HG03439 (cell line): Measurements from ENCODE around the gene TAGLN.

Source experiments
- ATAC-seq: cut with Tn5 transposase; IDR thresholded peaks from one replicate; pipeline ENCODE4 v1.9.1; 2021; ENCODE audit warnings: mild to moderate bottlenecking, moderate library complexity; ENCODE audit not compliant: unreplicated experiment

The TAGLN gene

DNA sequence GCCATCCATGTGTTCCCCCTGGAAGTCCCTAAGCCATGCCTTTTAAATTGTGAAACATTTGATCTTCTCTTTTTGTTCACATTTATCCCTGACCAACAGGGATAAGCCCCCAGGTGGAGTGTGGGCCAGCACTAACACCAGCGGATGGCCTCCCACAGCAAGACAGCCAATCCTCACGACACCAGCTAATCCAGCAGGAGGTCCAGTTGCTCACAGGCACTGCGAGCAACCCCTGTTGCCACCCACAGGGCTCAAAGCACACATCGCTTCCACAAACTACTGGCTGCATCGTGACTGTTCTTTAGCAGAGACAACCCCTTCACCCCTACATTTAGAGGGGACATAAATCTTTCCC, 30.7 kb downstream of the TAGLN start:
- no peak for ATAC-seq

DNA sequence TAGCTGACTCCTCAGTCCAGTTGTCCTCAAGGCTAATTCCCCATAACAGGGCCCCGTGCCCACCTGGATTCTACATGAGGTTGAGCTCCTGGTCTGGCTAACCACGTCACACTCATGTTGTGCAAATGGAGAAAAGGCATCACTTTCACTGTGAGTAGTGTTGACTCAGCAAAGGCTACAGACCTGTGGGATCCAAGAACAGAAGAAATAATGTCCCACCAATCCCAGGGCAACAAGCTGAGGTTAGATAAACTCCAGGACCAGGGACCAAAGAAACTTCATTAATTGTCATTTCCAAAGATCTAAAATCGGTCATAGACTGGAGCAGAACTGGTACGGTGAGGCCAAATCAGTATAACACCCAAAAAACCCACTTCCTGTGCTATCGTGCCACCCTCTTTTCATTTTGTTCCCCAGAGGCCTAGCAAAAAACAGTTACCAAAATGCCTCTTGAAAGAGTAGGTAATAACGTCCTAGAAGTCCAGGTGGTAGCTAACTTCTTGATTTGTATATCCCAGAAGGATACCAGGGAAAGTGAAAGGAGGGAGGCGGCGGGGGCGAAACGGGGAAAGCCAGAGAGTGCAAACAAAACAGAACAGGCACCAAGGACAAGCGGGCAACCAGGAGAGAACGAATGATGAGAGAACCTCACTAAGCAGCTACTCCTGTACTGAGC, 31.3 kb downstream of the TAGLN start:
- ATAC-seq, result no peak

- no peak for ATAC-seq
These were observed 32.0 kb downstream of the TAGLN start for GRCh38 chr11:117230999-117231841.

DNA sequence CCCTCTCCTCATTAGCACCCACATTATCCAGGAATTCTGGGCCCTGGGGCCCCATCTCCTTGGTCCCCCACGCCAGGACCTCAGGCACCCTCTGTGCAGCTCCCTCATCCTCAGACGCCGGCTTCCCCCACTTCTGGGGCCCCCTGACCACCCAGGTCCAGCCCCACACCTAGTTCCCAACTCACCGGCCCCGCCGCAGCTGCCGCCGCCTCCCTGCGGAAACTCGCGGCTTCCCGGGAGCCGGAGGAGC, 32.6 kb downstream of the TAGLN start, which contains the start of gene PCSK7:
PCSK7 (minus strand) TSS at position 232 of the 250 bp plus-strand sequence. CDS start 2,229 bp downstream, outside the sequence.
- no peak for ATAC-seq

GRCh38 chr11:117232092-117232878, 33.1 kb downstream of the TAGLN start, which contains the start of gene RNF214:
Gene RNF214, plus strand, starts transcription at chr11:117232671. Its CDS starts 1,602 bp downstream, at chr11:117234273.
- ATAC-seq, result peak; percentile 62

GRCh38 chr11:117232911-117233409, 33.8 kb downstream of the TAGLN start:
- no peak for ATAC-seq

DNA sequence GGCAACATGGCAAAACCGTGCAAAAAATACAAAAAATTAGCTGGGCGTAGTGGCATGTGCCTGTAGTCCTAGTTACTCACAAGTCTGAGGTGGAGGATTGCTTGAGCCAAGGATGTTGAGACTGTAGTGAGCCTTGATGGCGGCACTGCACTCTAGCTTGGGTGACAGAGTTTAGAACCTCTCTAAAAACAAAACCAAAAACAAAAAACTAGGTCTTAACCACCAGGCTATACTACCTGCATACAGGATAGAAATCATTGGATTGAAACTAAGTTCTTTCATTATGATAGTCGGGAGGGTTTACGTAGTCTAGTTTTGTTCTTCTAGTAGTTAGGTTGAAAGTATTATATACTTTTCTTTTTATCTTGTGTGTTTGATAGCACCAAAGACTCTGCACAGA, 39.1 kb downstream of the TAGLN start:
- no peak for ATAC-seq

DNA sequence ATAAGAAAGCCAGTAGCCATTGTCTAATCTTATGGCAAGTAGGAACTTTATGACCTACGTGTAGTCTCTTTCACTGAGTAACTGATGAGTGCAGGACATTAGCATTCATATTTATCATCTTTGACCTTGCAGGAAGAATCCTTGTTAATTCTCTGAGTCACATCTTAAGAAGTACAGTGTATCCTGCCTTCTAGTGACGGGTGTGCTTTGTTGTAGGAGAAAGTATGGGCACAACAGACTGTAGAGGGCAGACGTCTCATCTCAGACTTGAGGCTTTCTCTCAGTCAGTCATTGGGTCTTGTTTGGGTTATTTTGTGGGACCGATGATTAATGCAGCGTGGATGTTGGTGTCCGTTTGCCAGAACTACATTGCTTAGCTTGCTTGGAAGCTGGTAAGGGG, 40.1 kb downstream of the TAGLN start:
- ATAC-seq, result no peak

GRCh38 chr11:117248341-117248740, 49.2 kb downstream of the TAGLN start:
- no peak for ATAC-seq

DNA sequence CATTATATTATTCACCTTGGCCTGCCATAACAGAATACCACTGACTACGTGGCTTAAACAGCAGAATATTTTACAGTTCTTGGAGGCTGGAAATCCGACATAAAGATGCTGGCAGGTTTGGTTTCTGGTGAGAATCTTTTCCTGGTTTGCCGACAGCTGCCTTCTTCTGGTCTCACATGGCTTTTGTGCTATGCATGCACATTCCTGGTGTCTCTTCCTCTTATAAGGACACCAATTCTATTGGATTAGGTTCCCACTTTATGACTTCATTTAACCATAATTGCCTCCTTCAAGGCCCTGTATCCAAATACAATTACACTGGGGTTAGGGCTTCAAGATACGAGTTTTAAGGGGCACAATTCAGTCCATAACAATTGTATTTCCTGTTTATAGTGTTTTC, 50.4 kb downstream of the TAGLN start:
- no peak for ATAC-seq

DNA sequence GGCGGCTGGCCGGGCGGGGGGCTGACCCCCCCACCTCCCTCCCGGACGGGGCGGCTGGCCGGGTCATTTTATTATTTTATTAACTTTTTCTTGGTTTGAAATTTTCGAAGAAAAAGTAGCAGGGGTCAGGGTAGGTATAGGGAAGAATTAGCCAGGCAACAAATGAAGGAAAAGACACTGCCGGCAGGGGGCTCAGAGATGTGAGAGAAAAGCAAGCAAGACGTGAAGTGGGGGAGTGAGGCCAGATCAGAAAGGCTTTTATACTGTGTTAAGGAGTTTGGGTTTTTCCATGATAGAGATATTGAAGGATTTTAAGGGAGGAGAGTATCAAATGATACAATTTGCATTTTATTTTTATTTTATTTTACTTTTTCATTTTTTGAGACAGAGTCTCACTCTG, 52.3 kb downstream of the TAGLN start:
- no peak for ATAC-seq

DNA sequence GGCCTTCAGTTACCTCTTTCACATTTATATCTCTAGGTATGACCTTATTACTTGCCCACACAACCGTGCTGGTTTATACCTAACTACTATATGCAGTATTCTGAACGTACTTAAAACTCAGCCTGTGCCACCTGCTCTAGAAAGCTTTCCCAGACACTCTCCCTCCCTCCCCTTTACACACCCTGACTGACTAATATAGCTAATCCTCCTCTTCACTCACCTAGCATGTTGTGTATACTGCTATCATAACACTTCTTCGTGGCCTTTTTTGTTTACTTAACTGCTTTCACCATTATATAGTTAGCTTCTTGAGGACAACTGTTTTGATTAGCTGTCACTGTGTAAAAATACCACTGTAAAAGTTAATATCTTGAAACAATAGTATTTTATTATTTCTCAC, 56.8 kb downstream of the TAGLN start:
- no peak for ATAC-seq

- no peak for ATAC-seq
These were observed 57.4 kb downstream of the TAGLN start for GRCh38 chr11:117256573-117256972.
